HG03439 (cell line): ENCODE results near the gene APBB2.

Experiments
- ATAC-seq: cut with Tn5 transposase; IDR thresholded peaks from one replicate; pipeline ENCODE4 v1.9.1; 2021; ENCODE audit warnings: mild to moderate bottlenecking, moderate library complexity; ENCODE audit not compliant: unreplicated experiment

Gene APBB2

GRCh38 chr4:41196633-41197332 is 17.6 kb downstream of the APBB2 start:
- ATAC-seq, result no peak

- ATAC-seq, result no peak
These were observed 22.2 kb downstream of the APBB2 start for GRCh38 chr4:41192136-41192535.

- ATAC-seq, result no peak
These were observed 24.7 kb downstream of the APBB2 start for GRCh38 chr4:41189666-41190065.

DNA sequence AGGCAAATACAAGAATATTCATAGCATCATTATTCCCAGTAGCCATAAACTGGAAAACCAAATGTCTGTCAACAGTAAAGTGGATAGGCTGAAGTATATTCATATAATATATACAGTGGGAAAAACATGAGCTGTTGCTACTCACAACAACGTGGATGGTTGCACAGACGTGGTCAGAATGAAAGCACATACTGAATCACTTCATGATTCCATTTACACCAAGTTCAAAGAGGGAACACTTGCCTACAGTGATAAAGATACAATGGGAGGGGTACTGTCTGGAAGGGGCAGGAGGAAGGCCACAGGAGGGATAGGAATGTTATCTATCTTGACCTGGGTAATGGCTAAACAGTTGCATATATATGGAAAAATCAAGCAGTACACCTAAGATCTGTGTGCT is 25.3 kb downstream of the APBB2 start:
- ATAC-seq, result no peak

- ATAC-seq, result no peak
These were observed 28.4 kb downstream of the APBB2 start for GRCh38 chr4:41185614-41186592.

DNA sequence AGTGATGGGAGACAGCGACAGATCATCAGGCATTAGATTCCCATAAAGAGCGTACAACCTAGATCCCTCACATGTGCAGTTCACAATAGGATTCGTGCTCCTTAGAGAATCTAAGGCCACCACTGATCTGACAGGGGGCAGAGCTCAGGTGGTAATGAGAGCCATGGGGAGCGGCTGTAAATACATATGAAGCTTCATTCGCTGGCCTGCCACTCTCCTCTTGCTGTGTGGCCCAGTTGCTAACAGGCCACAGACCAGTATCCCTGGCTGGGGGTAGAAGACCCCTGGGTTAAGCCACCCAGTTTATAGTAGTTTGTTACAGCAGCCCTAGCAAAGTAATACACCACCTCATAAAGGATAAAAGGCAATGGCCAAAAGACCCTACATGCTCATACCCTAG is 30.3 kb downstream of the APBB2 start:
- no peak for ATAC-seq

DNA sequence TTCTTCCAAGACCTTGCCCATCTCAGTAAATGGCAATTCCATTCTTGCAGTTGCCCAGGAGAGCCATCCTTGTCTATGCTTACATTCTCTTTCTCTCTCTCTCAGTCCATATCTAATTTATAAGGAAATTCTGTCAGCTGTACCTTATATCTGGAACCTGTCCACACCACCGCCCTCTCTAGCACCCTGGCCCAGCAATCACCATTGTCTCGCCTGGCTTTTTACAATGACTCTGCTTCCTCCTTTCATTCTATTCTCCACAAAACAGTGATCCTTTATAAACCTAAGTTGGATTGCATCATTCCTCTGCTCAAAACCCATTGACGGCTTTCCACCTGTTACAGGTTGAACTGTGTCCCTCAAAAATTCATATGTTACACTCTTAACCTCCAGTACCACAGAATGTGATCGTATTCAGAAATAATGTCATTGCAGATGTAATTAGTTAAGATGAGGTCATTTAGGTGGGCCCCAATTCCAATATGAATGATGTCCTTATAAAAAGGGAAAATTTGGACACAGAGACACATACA is 31.3 kb downstream of the APBB2 start:
- ATAC-seq, result no peak

- no peak for ATAC-seq
These were observed 33.3 kb downstream of the APBB2 start for GRCh38 chr4:41181037-41181436.

GRCh38 chr4:41179498-41180195 is 34.7 kb downstream of the APBB2 start:
- ATAC-seq, result no peak

DNA sequence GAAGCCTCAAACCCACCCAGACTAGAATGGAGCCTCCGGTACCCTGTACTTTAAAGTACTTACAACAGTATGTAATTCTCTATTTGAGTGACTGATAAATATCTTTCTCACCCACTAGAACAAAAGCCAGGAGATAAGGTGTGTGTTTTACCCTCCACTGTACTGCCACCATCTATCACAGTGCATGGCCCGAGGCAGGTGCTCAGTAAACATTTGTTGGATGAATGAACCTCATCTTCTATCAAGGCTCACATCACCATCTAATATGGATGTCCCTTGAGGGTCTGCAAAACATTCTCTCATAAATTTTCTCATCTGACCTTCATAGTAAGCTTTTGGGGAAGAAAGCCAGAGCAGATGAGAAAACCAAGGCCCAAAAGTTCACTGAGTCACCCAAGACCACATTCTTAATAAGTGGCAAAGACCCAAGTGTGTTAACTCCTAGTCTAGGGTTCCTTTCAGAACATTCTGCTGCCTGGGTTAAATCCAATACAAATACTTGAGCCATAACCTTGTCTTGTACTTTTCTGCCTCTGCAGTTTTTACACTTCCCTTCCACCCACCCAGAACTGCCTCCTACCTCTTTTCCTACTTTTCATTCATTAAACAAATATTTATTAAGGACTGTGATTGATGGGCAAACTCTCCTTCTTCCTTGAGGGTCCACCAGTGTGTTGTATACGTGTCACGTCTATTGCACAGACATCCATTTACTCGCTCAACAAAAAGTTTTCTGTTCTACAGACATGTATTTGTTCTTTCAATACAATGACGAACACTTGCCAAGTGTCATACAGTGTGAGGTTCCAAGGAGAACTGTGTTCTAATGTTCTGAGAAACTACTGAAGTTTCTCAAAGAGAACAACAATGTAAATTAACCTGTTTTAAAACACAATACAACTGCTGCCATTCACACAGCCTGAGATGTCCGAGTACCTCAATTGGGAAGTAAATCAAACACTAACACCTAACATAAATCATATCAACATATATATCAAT is 35.7 kb downstream of the APBB2 start:
- no peak for ATAC-seq

- no peak for ATAC-seq
These were observed 37.3 kb downstream of the APBB2 start for GRCh38 chr4:41177016-41177415.

DNA sequence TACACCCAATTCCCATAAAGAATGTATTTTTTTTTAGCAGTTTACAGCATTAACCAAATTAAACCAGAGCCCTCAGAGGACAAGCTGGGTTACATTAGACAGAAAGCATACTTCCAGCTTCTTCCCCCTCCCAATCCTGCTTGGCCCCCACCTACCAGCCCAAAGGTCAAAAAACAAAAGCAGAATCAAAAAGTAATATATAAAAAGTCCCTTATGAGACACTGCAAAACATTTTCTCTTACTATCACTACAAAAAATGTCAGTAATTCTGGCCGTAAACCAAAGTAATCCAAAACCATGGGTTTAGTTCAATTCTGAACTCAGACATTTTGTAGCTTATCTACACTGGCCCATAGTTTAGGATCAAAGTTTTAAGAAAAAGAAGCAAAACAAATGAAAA is 38.0 kb downstream of the APBB2 start:
- no peak for ATAC-seq

GRCh38 chr4:41175794-41176193 is 38.5 kb downstream of the APBB2 start:
- no peak for ATAC-seq

- ATAC-seq, result no peak
These were observed 39.9 kb downstream of the APBB2 start for GRCh38 chr4:41174444-41174843.

DNA sequence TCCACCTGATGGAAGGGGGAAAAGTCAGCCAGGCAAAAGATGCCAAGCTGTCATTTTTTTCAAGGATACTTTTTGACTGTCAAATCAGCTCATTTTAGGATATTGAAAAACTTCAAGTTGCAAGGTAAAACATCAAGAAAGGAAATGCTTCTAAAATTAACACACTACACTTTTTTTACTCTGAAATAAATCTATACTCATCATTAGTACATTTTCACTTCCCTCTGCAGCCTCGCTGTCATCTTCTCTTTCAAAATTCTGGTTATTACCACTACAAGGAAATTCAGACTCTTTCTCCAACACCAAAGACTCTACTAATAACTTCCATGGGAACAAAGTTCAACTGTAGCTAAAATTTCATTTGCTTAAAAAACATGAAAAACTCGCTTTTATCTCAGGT is 41.6 kb downstream of the APBB2 start:
- ATAC-seq, result no peak

GRCh38 chr4:41169256-41169800 is 45.0 kb downstream of the APBB2 start:
- no peak for ATAC-seq

- no peak for ATAC-seq
These were observed 47.2 kb downstream of the APBB2 start for GRCh38 chr4:41167191-41167590.

- ATAC-seq, result no peak
These were observed 49.9 kb downstream of the APBB2 start for GRCh38 chr4:41164405-41164804.

DNA sequence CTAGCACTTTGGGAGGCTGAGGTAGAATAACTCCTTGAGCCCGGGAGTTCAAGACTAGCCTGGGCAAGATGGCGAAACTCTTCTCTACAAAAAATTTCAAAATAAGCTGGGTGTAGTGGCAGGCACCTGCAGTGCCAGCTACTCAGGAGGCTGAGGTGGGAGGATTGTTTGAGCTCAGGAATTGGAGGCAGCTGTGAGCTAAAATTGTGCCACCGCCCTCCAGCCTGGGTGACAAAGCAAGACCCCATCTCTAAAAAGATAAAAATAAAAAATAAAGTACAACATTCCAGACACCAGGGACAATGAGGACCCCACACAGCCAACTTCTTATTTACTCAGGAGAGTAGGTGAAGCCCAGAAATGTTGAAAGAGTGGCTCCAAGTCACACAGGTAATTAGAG is 53.0 kb downstream of the APBB2 start:
- no peak for ATAC-seq

DNA sequence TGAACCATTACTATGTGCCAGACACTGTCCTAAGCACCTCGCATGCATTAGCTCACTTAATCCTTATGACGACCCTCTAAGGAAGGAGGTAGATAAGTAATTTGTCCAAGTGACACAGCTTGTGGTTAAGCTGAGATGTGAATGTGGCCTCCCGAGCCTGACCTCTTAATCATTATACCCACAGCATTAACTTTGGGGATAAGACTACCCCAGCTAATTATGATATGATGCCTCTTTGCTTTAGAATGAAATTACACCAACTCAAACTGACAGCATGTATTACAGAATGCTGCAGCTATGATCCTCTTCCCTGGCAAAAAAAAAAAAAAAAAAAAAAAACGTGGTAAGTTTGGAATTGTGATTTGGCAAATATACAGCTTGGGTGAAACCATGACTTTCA is 53.5 kb downstream of the APBB2 start:
- no peak for ATAC-seq
